Keratinocyte (primary cell): ENCODE data around the gene RPIA. TPM values are rescaled to one million over a fixed set of nuclear protein-coding genes. Genes with fewer than 3 reads are reported as not detected.

Source experiments
- DNase-seq: peaks from one replicate; pipeline ENCODE4 v3.0.0-alpha.2; 2011; ENCODE audit warnings: low read depth, missing footprints, low spot score
- FAIRE-seq: peaks from 2 replicates; lab custom pipeline; 2011; peaks lifted over from hg19 to GRCh38; lab: Jason Lieb, UNC
- H2AFZ ChIP-seq: 2 replicates; pipeline ENCODE4 v1.6.0; 2012; ENCODE audit warnings: low read length, control low read depth, inconsistent platforms; ENCODE audit not compliant: control insufficient read depth
- H3K27ac ChIP-seq: 2 replicates; pipeline ENCODE4 v1.5.1; 2011; ENCODE audit warnings: low read length; ENCODE audit not compliant: control insufficient read depth, insufficient read depth
- H3K27me3 ChIP-seq: 3 replicates; pipeline ENCODE4 v1.6.0; 2011; ENCODE audit warnings: low read length; ENCODE audit not compliant: control insufficient read depth, insufficient read depth; ENCODE audit errors: extremely low read depth
- H3K36me3 ChIP-seq, 2 experiments: 2 replicates in 1 of 2; 3 replicates in 1 of 2; pipeline ENCODE4 v1.5.1; 2011; ENCODE audit warnings: low read length in 2 of 2, mild to moderate bottlenecking in 1 of 2; ENCODE audit not compliant: control insufficient read depth in 2 of 2, insufficient read depth in 2 of 2; ENCODE audit errors: extremely low read depth in 1 of 2
- H3K4me1 ChIP-seq: 3 replicates; pipeline ENCODE4 v1.5.1; 2011; ENCODE audit warnings: low read length; ENCODE audit not compliant: control insufficient read depth, insufficient read depth; ENCODE audit errors: extremely low read depth
- H3K4me2 ChIP-seq: 3 replicates; pipeline ENCODE4 v1.6.0; 2011; ENCODE audit warnings: low read depth, low read length; ENCODE audit not compliant: control insufficient read depth, insufficient read depth; ENCODE audit errors: extremely low read depth
- H3K4me3 ChIP-seq, 3 experiments: fragments of 200-600 bp in 1 of 3; sonication (generic) in 1 of 3; 2 replicates in 2 of 3; 3 replicates in 1 of 3; pipeline ENCODE4 v1.5.1; 2011 to 2016; ENCODE audit warnings: low read length in 3 of 3, mild to moderate bottlenecking in 3 of 3, control low read depth in 2 of 3, inconsistent platforms in 1 of 3, low read depth in 1 of 3, mixed read lengths in 1 of 3, mixed run types in 1 of 3, moderate library complexity in 1 of 3; ENCODE audit not compliant: control insufficient read depth in 2 of 3, insufficient read depth in 2 of 3; ENCODE audit errors: extremely low read depth in 1 of 3
- H3K79me2 ChIP-seq: 2 replicates; pipeline ENCODE4 v1.6.0; 2012; ENCODE audit warnings: low read length; ENCODE audit not compliant: control insufficient read depth, insufficient read depth
- H3K9ac ChIP-seq: 3 replicates; pipeline ENCODE4 v1.6.0; 2011; ENCODE audit warnings: low read length; ENCODE audit not compliant: control insufficient read depth, insufficient read depth; ENCODE audit errors: extremely low read depth
- H3K9me1 ChIP-seq: 3 replicates; pipeline ENCODE4 v1.6.0; 2011; ENCODE audit warnings: low read length; ENCODE audit not compliant: control insufficient read depth, insufficient read depth; ENCODE audit errors: extremely low read depth
- H3K9me3 ChIP-seq: 2 replicates; pipeline ENCODE4 v1.5.1; 2012; ENCODE audit warnings: low read depth, low read length; ENCODE audit not compliant: control insufficient read depth
- H4K20me1 ChIP-seq: 3 replicates; pipeline ENCODE4 v1.6.0; 2011; ENCODE audit warnings: low read length; ENCODE audit not compliant: control insufficient read depth, insufficient read depth; ENCODE audit errors: extremely low read depth
- CTCF ChIP-seq, 3 experiments: IDR thresholded peaks in 1 of 3; conservative IDR thresholded peaks in 1 of 3; optimal IDR thresholded peaks in 1 of 3; 2 replicates in 2 of 3; 3 replicates in 1 of 3; pipeline versions ENCODE3 to v1.5.1; 2011; ENCODE audit warnings: low read length in 3 of 3, mild to moderate bottlenecking in 3 of 3, moderate library complexity in 2 of 3, control low read depth in 1 of 3, inconsistent platforms in 1 of 3; ENCODE audit not compliant: insufficient read depth in 2 of 3; ENCODE audit errors: extremely low read depth in 1 of 3
- EZH2 ChIP-seq: IDR thresholded peaks from one replicate; pipeline ENCODE4 v1.6.1; 2012; ENCODE audit warnings: inconsistent platforms, mild to moderate bottlenecking, low read length, moderate library complexity
- dilution Hi-C: fragments of 300-500 bp; cut with MboI; formaldehyde crosslinking; loops from one replicate; pipeline ENCODE4 v1.7.0; 2020; ENCODE audit warnings: low sequenced_read_pairs; ENCODE audit not compliant: extremely low pct_ligation_motif_present
- polyA plus RNA-seq, 5 experiments: library from polyadenylated mRNA; depleted of rRNA in 3 of 5; stranded (reverse) in 3 of 5; stranded (forward) in 1 of 5; unstranded in 1 of 5; fragments of >200 nt; gene quantifications; 1 replicate in 1 of 5; 2 replicates in 3 of 5; 3 replicates in 1 of 5; pipeline versions ENCODE4 v1.2.1 to v1.2.3, GENCODE V29; 2011 to 2012; ENCODE audit warnings: missing spikeins in 2 of 5, low read depth in 1 of 5, low replicate concordance in 1 of 5

RPIA gene
- polyA plus RNA-seq, 1 donor (not counting 4 experiments of a cell fraction or from before 2014, with no cell fraction given) = 11.4 TPM

DNA sequence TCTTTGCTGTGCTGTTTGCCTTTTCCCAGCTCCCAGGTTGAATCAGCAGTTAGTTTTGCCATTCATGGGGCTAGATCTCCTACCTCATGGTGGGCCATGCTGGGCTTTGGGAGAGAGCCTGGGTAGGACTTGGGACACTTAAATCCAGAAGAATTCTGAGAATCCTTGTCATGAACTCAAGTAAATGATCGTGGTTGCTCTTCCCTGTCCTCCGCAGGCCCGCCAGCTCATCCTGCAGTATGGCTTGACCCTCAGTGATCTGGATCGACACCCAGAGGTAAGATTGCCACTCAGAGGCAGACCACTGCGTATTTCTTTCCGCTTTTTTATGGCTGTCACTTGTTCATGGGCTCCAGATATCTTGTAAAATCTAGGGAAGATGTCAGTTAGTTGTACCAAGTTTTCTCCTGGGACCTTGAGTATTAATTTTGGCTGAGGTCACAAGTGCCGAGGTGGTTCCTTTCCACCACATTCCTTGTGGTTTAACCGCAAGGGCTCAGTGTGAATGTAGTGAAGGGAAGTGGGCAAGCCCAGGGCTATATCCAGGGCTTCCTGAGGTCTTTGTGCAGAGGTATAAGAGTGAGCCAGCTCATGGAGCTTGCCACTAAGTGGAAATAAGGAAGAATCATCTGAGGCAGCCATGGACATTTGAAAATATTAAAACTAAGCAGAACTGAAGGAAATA lies 37.7 kb downstream of the RPIA start:
- no peak overlapping the region for H3K4me3 ChIP-seq
- H3K4me1 ChIP-seq = peaks cover 24% of the 10 kb centered on the region
- no peak overlapping the region for H2AFZ ChIP-seq
- H3K27me3 ChIP-seq = no peaks in the 10 kb centered on the region
- TF ChIP-seq CTCF (optimal IDR thresholded peaks at IDR 0.05 in 1 of 3, IDR thresholded peaks at IDR 0.05 in 1 of 3, conservative IDR thresholded peaks at IDR 0.05 in 1 of 3; ENCODE audit: extremely low read depth in 1 of 3, insufficient read depth in 2 of 3, low read length in 3 of 3) = no peak
- TF ChIP-seq EZH2 = no peak
- peaks cover 3% of the 10 kb centered on the region for H4K20me1 ChIP-seq
- dilution Hi-C loops = no loop called here
- FAIRE-seq (no peak), DNase-seq (no peak)
- no peak overlapping the region for H3K9ac ChIP-seq
- H3K79me2 ChIP-seq = peaks cover 3% of the 10 kb centered on the region
- H3K9me3 ChIP-seq = no peaks in the 10 kb centered on the region
- H3K4me2 ChIP-seq = peak overlapping the region; percentile 8
- H3K9me1 ChIP-seq = no peaks in the 10 kb centered on the region
- no peaks in the 10 kb centered on the region for H3K36me3 ChIP-seq
- no peak overlapping the region for H3K27ac ChIP-seq

GRCh38 chr2:88733155-88733902 lies 41.9 kb downstream of the RPIA start:
- Histone ChIP-seq H3K27ac (no peak overlapping the region), H3K9me1 (no peaks in the 10 kb centered on the region), H3K4me3 (no peak overlapping the region), H3K9ac (no peak overlapping the region), H3K4me1 (peaks cover 32% of the 10 kb centered on the region), H3K36me3 (peaks cover 1 to 14% of the 10 kb centered on the region in 2 experiments), H3K27me3 (no peaks in the 10 kb centered on the region), H3K9me3 (no peaks in the 10 kb centered on the region), H4K20me1 (no peaks in the 10 kb centered on the region), H2AFZ (no peak overlapping the region), H3K4me2 (peak overlapping the region; percentile 66), H3K79me2 (no peaks in the 10 kb centered on the region)
- DNase-seq (no peak), FAIRE-seq (no peak)
- no peak for TF ChIP-seq CTCF (optimal IDR thresholded peaks at IDR 0.05 in 1 of 3, IDR thresholded peaks at IDR 0.05 in 1 of 3, conservative IDR thresholded peaks at IDR 0.05 in 1 of 3; ENCODE audit: extremely low read depth in 1 of 3, insufficient read depth in 2 of 3, low read length in 3 of 3)
- no peak for TF ChIP-seq EZH2
- dilution Hi-C loops = no loop called here
